Measurements from ENCODE around the gene TFDP1. TPM values are rescaled to one million over a fixed set of nuclear protein-coding genes. Genes with fewer than 3 reads are reported as not detected.
"Not testable (repeated sequence)": the region's sequence is repeated elsewhere in the genome, so short reads cannot be mapped to it uniquely, and the experiment has no call there.

The TFDP1 gene
- total RNA-seq, 3 donors from 2014 or later = 31.8 to 34.0 (median 33.3) TPM

GRCh38 chr13:113589961-113590339 is 5.4 kb downstream of the TFDP1 start:
- intact Hi-C loops (cut with DNase I; ENCODE audit: low total_unique reads) = no loop called here
- peak in 1 of 2 donors; percentile 35 for DNase-seq (ENCODE audit: low spot score in 2 of 2)
- Histone ChIP-seq H3K4me3 (no peak overlapping the region), H3K36me3 (no peaks in the 10 kb centered on the region), H3K4me1 (no peaks in the 10 kb centered on the region), H3K27me3 (no peaks in the 10 kb centered on the region), H3K9me3 (no peaks in the 10 kb centered on the region), H3K27ac (no peak overlapping the region)
- TF ChIP-seq POLR2AphosphoS5 (IDR thresholded peaks at IDR 0.05) = no peak
- TF ChIP-seq CTCF (IDR thresholded peaks at IDR 0.05) = no peak
- no peak for TF ChIP-seq POLR2A (IDR thresholded peaks at IDR 0.05)

- Histone ChIP-seq H3K9me3 (no peaks in the 10 kb centered on the region), H3K36me3 (no peaks in the 10 kb centered on the region), H3K4me1 (no peaks in the 10 kb centered on the region), H3K27ac (no peak overlapping the region), H3K4me3 (no peak overlapping the region), H3K27me3 (no peaks in the 10 kb centered on the region)
- peak in 1 of 2 donors; percentile 12 for DNase-seq (ENCODE audit: low spot score in 2 of 2)
- intact Hi-C loops (cut with DNase I; ENCODE audit: low total_unique reads) = no loop called here
- TF ChIP-seq CTCF (IDR thresholded peaks at IDR 0.05) = no peak
- TF ChIP-seq POLR2A (IDR thresholded peaks at IDR 0.05) = no peak
- TF ChIP-seq POLR2AphosphoS5 (IDR thresholded peaks at IDR 0.05) = no peak
These were observed 7.2 kb downstream of the TFDP1 start for GRCh38 chr13:113591750-113592149.

- no peaks in the 10 kb centered on the region for H3K9me3 ChIP-seq
- no peaks in the 10 kb centered on the region for H3K4me1 ChIP-seq
- intact Hi-C loops (cut with DNase I; ENCODE audit: low total_unique reads) = no loop called here
- TF ChIP-seq POLR2A (IDR thresholded peaks at IDR 0.05) (no peak), CTCF (IDR thresholded peaks at IDR 0.05) (no peak), POLR2AphosphoS5 (IDR thresholded peaks at IDR 0.05) (no peak)
- no peaks in the 10 kb centered on the region for H3K36me3 ChIP-seq
- H3K27ac ChIP-seq = no peak overlapping the region
- no peak overlapping the region for H3K4me3 ChIP-seq
- H3K27me3 ChIP-seq = no peaks in the 10 kb centered on the region
- peak in 1 of 2 donors; percentile 17 for DNase-seq (ENCODE audit: low spot score in 2 of 2)
These were observed 8.0 kb downstream of the TFDP1 start for GRCh38 chr13:113592571-113592970.

- H3K9me3 ChIP-seq; H3K4me1 ChIP-seq; H3K27ac ChIP-seq; H3K36me3 ChIP-seq; H3K27me3 ChIP-seq; intact Hi-C loops (cut with DNase I; ENCODE audit: low total_unique reads); H3K4me3 ChIP-seq: not testable (repeated sequence)
- peak in 1 of 2 donors; percentile 14 for DNase-seq (ENCODE audit: low spot score in 2 of 2)
These were observed 9.7 kb downstream of the TFDP1 start for GRCh38 chr13:113594066-113594821.

GRCh38 chr13:113595131-113595530 is 10.6 kb downstream of the TFDP1 start:
- peak in 1 of 2 donors; percentile 17 for DNase-seq (ENCODE audit: low spot score in 2 of 2)

More at GRCh38 chr13:113595131-113595530, 10.6 kb downstream of the TFDP1 start:
- intact Hi-C loops (cut with DNase I; ENCODE audit: low total_unique reads) = no loop called here
- no peaks in the 10 kb centered on the region for H3K9me3 ChIP-seq
- no peaks in the 10 kb centered on the region for H3K27me3 ChIP-seq
- no peaks in the 10 kb centered on the region for H3K4me1 ChIP-seq
- TF ChIP-seq POLR2A (IDR thresholded peaks at IDR 0.05) (no peak), CTCF (IDR thresholded peaks at IDR 0.05) (no peak), POLR2AphosphoS5 (IDR thresholded peaks at IDR 0.05) (no peak)
- no peaks in the 10 kb centered on the region for H3K36me3 ChIP-seq
- no peak overlapping the region for H3K4me3 ChIP-seq
- no peak overlapping the region for H3K27ac ChIP-seq

All from breast epithelium (tissue), 4 donors.